ENCODE results near the gene IL21R.

GRCh38 chr16:27363797-27364196 is 38.2 kb upstream of the IL21R start:
- no peak for TF ChIP-seq EZH2 (IDR thresholded peaks at IDR 0.05; ENCODE audit: borderline replicate concordance, low read length)
- no peak for TF ChIP-seq CTCF (conservative IDR thresholded peaks at IDR 0.05 in 1 of 2, IDR thresholded peaks at IDR 0.05 in 1 of 2; ENCODE audit: extremely low read depth in 1 of 2, insufficient read depth in 1 of 2, low read depth in 1 of 2, low read length in 2 of 2)

Data from mammary epithelial cell (primary cell).